Measurements from ENCODE around the gene EXOC6B.

EXOC6B gene

GRCh38 chr2:72207334-72207733 lies 618.5 kb downstream of the EXOC6B start (continued):
- no peak for TF ChIP-seq ZBTB11 (tag by site-specific recombination; conservative IDR thresholded peaks at IDR 0.05; ENCODE audit: low read depth)
- no peak for TF ChIP-seq ZNF16 (tag by site-specific recombination; IDR thresholded peaks at IDR 0.05; ENCODE audit: low read depth)
- TF ChIP-seq KLF1 (tag by site-specific recombination; IDR thresholded peaks at IDR 0.05): no peak
- no peak for TF ChIP-seq ZNF426 (tag by site-specific recombination; IDR thresholded peaks at IDR 0.05)

GRCh38 chr2:72205504-72205881 lies 620.3 kb downstream of the EXOC6B start:
- Histone ChIP-seq H3K4me3 (ENCODE audit: low read depth, low read length) (no peak overlapping the region), H3K4me1 (ENCODE audit: control insufficient read depth, insufficient read depth, low read length) (peaks cover 3% of the 10 kb centered on the region; the same call in 1 of the 2 replicates), H3K27ac (ENCODE audit: extremely low read depth, low read depth, low read length) (no peak overlapping the region), H3K36me3 (ENCODE audit: control insufficient read depth in 2 of 2, insufficient read depth in 1 of 2, low read length in 2 of 2) (no peaks in the 10 kb centered on the region), H3K9me3 (ENCODE audit: control insufficient read depth, insufficient read depth, low read depth, low read length) (no peaks in the 10 kb centered on the region)
- ChIA-PET CTCF (no interaction called here), POLR2A (no interaction called here)
- TF ChIP-seq ZNF585B (tag by site-specific recombination; IDR thresholded peaks at IDR 0.05) (no peak), ZBTB8A (tag by site-specific recombination; IDR thresholded peaks at IDR 0.05) (no peak), BCL11B (tag by site-specific recombination; IDR thresholded peaks at IDR 0.05; ENCODE audit: low read depth) (no peak), ZNF155 (tag by site-specific recombination; IDR thresholded peaks at IDR 0.05) (no peak), ZNF747 (tag by site-specific recombination; IDR thresholded peaks at IDR 0.05) (no peak), ZSCAN23 (tag by site-specific recombination; IDR thresholded peaks at IDR 0.05) (no peak), ZNF132 (tag by site-specific recombination; IDR thresholded peaks at IDR 0.05; ENCODE audit: borderline replicate concordance) (no peak), ZFP41 (tag by site-specific recombination; IDR thresholded peaks at IDR 0.05; ENCODE audit: borderline replicate concordance) (no peak), AEBP2 (tag by site-specific recombination; IDR thresholded peaks at IDR 0.05; ENCODE audit: borderline replicate concordance) (no peak), ZNF660 (tag by site-specific recombination; IDR thresholded peaks at IDR 0.05) (no peak)

- H3K36me3 ChIP-seq (ENCODE audit: control insufficient read depth in 2 of 2, insufficient read depth in 1 of 2, low read length in 2 of 2): no peaks in the 10 kb centered on the region
- CTCF ChIA-PET: interaction anchor here (0.5 to 0.7 kb wide), 3 partner anchors 334 to 657 kb away, joined by 3 to 5 read pairs (median 5); no protein-coding TSS in a partner anchor
- H3K4me3 ChIP-seq (ENCODE audit: low read depth, low read length): no peak overlapping the region
- no peaks in the 10 kb centered on the region for H3K9me3 ChIP-seq (ENCODE audit: control insufficient read depth, insufficient read depth, low read depth, low read length)
- POLR2A ChIA-PET: no interaction called here
- H3K4me1 ChIP-seq (ENCODE audit: control insufficient read depth, insufficient read depth, low read length): peaks cover 3% of the 10 kb centered on the region; the same call in 1 of the 2 replicates
- H3K27ac ChIP-seq (ENCODE audit: extremely low read depth, low read depth, low read length): no peak overlapping the region
- TF ChIP-seq ZFP37 (tag by site-specific recombination; IDR thresholded peaks at IDR 0.05): no peak
These were observed 620.9 kb downstream of the EXOC6B start for GRCh38 chr2:72204786-72205503.
